ENCODE data around the gene ANGPTL5. TPM values are rescaled to one million over a fixed set of nuclear protein-coding genes. Genes with fewer than 3 reads are reported as not detected.

ANGPTL5 gene
- polyA plus RNA-seq, 3 donors: not detected

- Mint-ChIP-seq H3K9me3 (no peaks in the 10 kb centered on the region), H3K4me1 (peaks cover 5% of the 10 kb centered on the region), H3K36me3 (no peaks in the 10 kb centered on the region), H3K27ac (no peak overlapping the region), H3K4me3 (no peak overlapping the region), H3K27me3 (ENCODE audit: low read depth in 3 of 3) (peaks cover 0 to 4% (median 1%) of the 10 kb centered on the region in 3 donors)
- H4K20me1 ChIP-seq (ENCODE audit: insufficient read depth, low read length): no peaks in the 10 kb centered on the region
- intact Hi-C loops (cut with micrococcal nuclease): no loop called here
- TF ChIP-seq CTCF (IDR thresholded peaks at IDR 0.05): no peak
- DNase-seq: no peak
- no peaks in the 10 kb centered on the region for H3K79me2 ChIP-seq (ENCODE audit: insufficient read depth, low read length)
- H3K9ac ChIP-seq (ENCODE audit: insufficient read depth, low read length, poor library complexity, severe bottlenecking): no peak overlapping the region
- no peak overlapping the region for H3K27ac ChIP-seq (ENCODE audit: low read depth in 1 of 2, low read length in 2 of 2)
- H2AFZ ChIP-seq (ENCODE audit: insufficient read depth, low read depth, low read length, poor library complexity, severe bottlenecking): no peak overlapping the region
- no peaks in the 10 kb centered on the region for H3K9me3 ChIP-seq (replicated peaks in 1 of 2; ENCODE audit: control insufficient read depth in 1 of 2, insufficient read depth in 1 of 2, low read length in 2 of 2)
- no peaks in the 10 kb centered on the region for H3K4me1 ChIP-seq (ENCODE audit: control insufficient read depth in 1 of 2, insufficient read depth in 2 of 2, low read length in 2 of 2)
- WGBS (ENCODE audit: insufficient coverage): no CpG with 5 or more reads among the region's 1 CpG
- no peak overlapping the region for H3K4me3 ChIP-seq (replicated peaks in 1 of 3; ENCODE audit: low read depth in 2 of 3, low read length in 3 of 3)
- no peaks in the 10 kb centered on the region for H3K36me3 ChIP-seq (replicated peaks in 1 of 2; ENCODE audit: control insufficient read depth in 1 of 2, insufficient read depth in 2 of 2, low read length in 2 of 2)
- no peak overlapping the region for H3K4me2 ChIP-seq (replicated peaks; ENCODE audit: extremely low read depth, low read length, poor library complexity, severe bottlenecking)
- no peaks in the 10 kb centered on the region for H3K27me3 ChIP-seq (ENCODE audit: control insufficient read depth in 2 of 2, insufficient read depth in 2 of 2, low read length in 2 of 2)
These were observed 4.7 kb upstream of the ANGPTL5 start for GRCh38 chr11:101920992-101921391.

- Mint-ChIP-seq H3K27ac (no peak overlapping the region), H3K4me3 (no peak overlapping the region), H3K27me3 (ENCODE audit: low read depth in 3 of 3) (peaks cover 2 to 17% (median 11%) of the 10 kb centered on the region in 3 donors), H3K9me3 (peaks cover 0 to 6% (median 0%) of the 10 kb centered on the region in 7 donors), H3K36me3 (no peaks in the 10 kb centered on the region), H3K4me1 (peaks cover 24% of the 10 kb centered on the region)
- Histone ChIP-seq H3K4me3 (replicated peaks in 1 of 3; ENCODE audit: low read depth in 2 of 3, low read length in 3 of 3) (no peak overlapping the region), H3K9me3 (replicated peaks in 1 of 2; ENCODE audit: control insufficient read depth in 1 of 2, insufficient read depth in 1 of 2, low read length in 2 of 2) (no peaks in the 10 kb centered on the region), H3K79me2 (ENCODE audit: insufficient read depth, low read length) (no peaks in the 10 kb centered on the region), H3K27me3 (ENCODE audit: control insufficient read depth in 2 of 2, insufficient read depth in 2 of 2, low read length in 2 of 2) (peaks cover 2 to 9% of the 10 kb centered on the region in 2 donors), H3K4me1 (ENCODE audit: control insufficient read depth in 1 of 2, insufficient read depth in 2 of 2, low read length in 2 of 2) (peaks cover 16 to 18% of the 10 kb centered on the region in 2 donors), H4K20me1 (ENCODE audit: insufficient read depth, low read length) (no peaks in the 10 kb centered on the region), H3K4me2 (replicated peaks; ENCODE audit: extremely low read depth, low read length, poor library complexity, severe bottlenecking) (no peak overlapping the region), H2AFZ (ENCODE audit: insufficient read depth, low read depth, low read length, poor library complexity, severe bottlenecking) (no peak overlapping the region), H3K36me3 (replicated peaks in 1 of 2; ENCODE audit: control insufficient read depth in 1 of 2, insufficient read depth in 2 of 2, low read length in 2 of 2) (no peaks in the 10 kb centered on the region), H3K9ac (ENCODE audit: insufficient read depth, low read length, poor library complexity, severe bottlenecking) (no peak overlapping the region), H3K27ac (ENCODE audit: low read depth in 1 of 2, low read length in 2 of 2) (no peak overlapping the region)
- DNase-seq: no peak
- no peak for TF ChIP-seq CTCF (IDR thresholded peaks at IDR 0.05)
- intact Hi-C loops (cut with micrococcal nuclease): no loop called here
These were observed 904 bp upstream of the ANGPTL5 start for GRCh38 chr11:101917226-101917625.
